ENCODE results near the gene CTRB1.

Gene CTRB1

DNA sequence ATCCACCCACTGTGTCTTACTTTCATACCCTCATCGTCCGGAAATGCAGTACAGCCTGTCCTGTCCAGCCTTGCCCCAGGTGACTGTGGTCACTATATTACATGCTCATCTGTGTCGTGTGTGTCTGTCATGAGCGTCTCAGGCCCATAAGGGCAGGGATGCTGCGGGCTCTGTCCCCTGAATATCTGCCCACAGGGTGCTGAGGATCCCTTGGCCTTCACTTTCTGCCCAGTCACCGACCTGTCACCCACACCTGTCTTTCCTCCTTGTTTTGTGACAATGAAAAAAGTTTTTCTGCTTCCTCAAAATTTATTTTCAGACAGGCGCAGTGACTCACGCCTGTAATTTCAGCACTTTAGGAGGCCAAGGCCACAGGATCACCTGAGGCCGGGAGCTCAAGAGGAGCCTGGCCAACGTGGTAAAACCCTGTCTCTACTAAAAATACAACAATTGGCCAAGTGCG is 1.4 kb upstream of the CTRB1 start:
- TF ChIP-seq TCF12 (IDR thresholded peaks at IDR 0.05; ENCODE audit: low read depth) (no peak), YY1 (IDR thresholded peaks at IDR 0.05; ENCODE audit: low read depth) (no peak), TEAD4 (IDR thresholded peaks at IDR 0.05) (no peak), CEBPB (IDR thresholded peaks at IDR 0.05) (no peak), RAD21 (IDR thresholded peaks at IDR 0.05; ENCODE audit: low read depth) (no peak), TAF1 (IDR thresholded peaks at IDR 0.05; ENCODE audit: low read depth) (no peak), CREB1 (IDR thresholded peaks at IDR 0.05; ENCODE audit: low read depth) (no peak), NFIC (IDR thresholded peaks at IDR 0.05) (no peak), ZBTB7A (IDR thresholded peaks at IDR 0.05; ENCODE audit: low read depth) (no peak), FOXM1 (IDR thresholded peaks at IDR 0.05; ENCODE audit: borderline replicate concordance, low read depth) (no peak), EP300 (IDR thresholded peaks at IDR 0.05; ENCODE audit: borderline replicate concordance) (no peak)
- TF ChIP-seq, protein P1, sequence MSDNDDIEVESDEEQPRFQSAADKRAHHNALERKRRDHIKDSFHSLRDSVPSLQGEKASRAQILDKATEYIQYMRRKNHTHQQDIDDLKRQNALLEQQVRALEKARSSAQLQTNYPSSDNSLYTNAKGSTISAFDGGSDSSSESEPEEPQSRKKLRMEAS (IDR thresholded peaks at IDR 0.05), result no peak
- TF ChIP-seq, protein P2, sequence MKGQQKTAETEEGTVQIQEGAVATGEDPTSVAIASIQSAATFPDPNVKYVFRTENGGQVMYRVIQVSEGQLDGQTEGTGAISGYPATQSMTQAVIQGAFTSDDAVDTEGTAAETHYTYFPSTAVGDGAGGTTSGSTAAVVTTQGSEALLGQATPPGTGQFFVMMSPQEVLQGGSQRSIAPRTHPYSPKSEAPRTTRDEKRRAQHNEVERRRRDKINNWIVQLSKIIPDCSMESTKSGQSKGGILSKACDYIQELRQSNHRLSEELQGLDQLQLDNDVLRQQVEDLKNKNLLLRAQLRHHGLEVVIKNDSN (IDR thresholded peaks at IDR 0.05), result no peak
- TF ChIP-seq, protein P3, sequence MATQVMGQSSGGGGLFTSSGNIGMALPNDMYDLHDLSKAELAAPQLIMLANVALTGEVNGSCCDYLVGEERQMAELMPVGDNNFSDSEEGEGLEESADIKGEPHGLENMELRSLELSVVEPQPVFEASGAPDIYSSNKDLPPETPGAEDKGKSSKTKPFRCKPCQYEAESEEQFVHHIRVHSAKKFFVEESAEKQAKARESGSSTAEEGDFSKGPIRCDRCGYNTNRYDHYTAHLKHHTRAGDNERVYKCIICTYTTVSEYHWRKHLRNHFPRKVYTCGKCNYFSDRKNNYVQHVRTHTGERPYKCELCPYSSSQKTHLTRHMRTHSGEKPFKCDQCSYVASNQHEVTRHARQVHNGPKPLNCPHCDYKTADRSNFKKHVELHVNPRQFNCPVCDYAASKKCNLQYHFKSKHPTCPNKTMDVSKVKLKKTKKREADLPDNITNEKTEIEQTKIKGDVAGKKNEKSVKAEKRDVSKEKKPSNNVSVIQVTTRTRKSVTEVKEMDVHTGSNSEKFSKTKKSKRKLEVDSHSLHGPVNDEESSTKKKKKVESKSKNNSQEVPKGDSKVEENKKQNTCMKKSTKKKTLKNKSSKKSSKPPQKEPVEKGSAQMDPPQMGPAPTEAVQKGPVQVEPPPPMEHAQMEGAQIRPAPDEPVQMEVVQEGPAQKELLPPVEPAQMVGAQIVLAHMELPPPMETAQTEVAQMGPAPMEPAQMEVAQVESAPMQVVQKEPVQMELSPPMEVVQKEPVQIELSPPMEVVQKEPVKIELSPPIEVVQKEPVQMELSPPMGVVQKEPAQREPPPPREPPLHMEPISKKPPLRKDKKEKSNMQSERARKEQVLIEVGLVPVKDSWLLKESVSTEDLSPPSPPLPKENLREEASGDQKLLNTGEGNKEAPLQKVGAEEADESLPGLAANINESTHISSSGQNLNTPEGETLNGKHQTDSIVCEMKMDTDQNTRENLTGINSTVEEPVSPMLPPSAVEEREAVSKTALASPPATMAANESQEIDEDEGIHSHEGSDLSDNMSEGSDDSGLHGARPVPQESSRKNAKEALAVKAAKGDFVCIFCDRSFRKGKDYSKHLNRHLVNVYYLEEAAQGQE (IDR thresholded peaks at IDR 0.05; ENCODE audit: low read depth), result no peak

- TF ChIP-seq CREB1 (IDR thresholded peaks at IDR 0.05; ENCODE audit: low read depth) (no peak), RAD21 (IDR thresholded peaks at IDR 0.05; ENCODE audit: low read depth) (no peak), ZBTB7A (IDR thresholded peaks at IDR 0.05; ENCODE audit: low read depth) (no peak), TCF12 (IDR thresholded peaks at IDR 0.05; ENCODE audit: low read depth) (no peak)
Observed at GRCh38 chr16:75219088-75219487, 300 bp downstream of the CTRB1 start.

DNA sequence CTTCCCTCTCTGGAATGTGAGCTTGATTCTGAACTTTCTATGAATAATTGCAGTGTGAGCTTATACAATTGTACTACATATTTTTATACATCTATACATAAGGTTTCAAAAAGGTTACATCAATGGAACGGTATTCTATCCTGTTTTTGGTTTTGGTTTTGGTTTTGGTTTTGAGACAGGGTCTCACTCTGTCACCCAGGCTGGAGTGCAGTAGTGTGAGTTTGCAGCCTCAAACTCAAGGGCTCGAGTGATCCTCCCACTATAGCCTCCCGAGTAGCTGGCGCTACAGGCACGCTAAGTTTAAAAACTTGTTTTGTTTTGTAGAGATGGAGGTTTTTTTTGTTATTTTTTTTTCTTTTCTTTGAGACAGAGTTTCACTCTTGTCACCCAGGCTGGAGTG is 1.1 kb downstream of the CTRB1 start:
- TF ChIP-seq, protein P2 (IDR thresholded peaks at IDR 0.05), result no peak
- no peak for TF ChIP-seq ZBTB7A (IDR thresholded peaks at IDR 0.05; ENCODE audit: low read depth)
- TF ChIP-seq TCF12 (IDR thresholded peaks at IDR 0.05; ENCODE audit: low read depth), result no peak
- TF ChIP-seq, protein P3 (IDR thresholded peaks at IDR 0.05; ENCODE audit: low read depth), result no peak
- no peak for TF ChIP-seq CEBPB (IDR thresholded peaks at IDR 0.05)
- TF ChIP-seq RAD21 (IDR thresholded peaks at IDR 0.05; ENCODE audit: low read depth), result no peak
- no peak for TF ChIP-seq EGR1 (IDR thresholded peaks at IDR 0.05)
- TF ChIP-seq YY1 (IDR thresholded peaks at IDR 0.05; ENCODE audit: low read depth), result no peak
- TF ChIP-seq, protein P1 (IDR thresholded peaks at IDR 0.05), result no peak
- TF ChIP-seq CREB1 (IDR thresholded peaks at IDR 0.05; ENCODE audit: low read depth), result no peak
- no peak for TF ChIP-seq NFIC (IDR thresholded peaks at IDR 0.05)
- TF ChIP-seq FOXM1 (IDR thresholded peaks at IDR 0.05; ENCODE audit: borderline replicate concordance, low read depth), result no peak
- TF ChIP-seq TAF1 (IDR thresholded peaks at IDR 0.05; ENCODE audit: low read depth), result no peak
- no peak for TF ChIP-seq TEAD4 (IDR thresholded peaks at IDR 0.05)
- TF ChIP-seq EP300 (IDR thresholded peaks at IDR 0.05; ENCODE audit: borderline replicate concordance), result no peak

- TF ChIP-seq TEAD4 (IDR thresholded peaks at IDR 0.05) (no peak), NFIC (IDR thresholded peaks at IDR 0.05) (no peak), ZBTB7A (IDR thresholded peaks at IDR 0.05; ENCODE audit: low read depth) (no peak), CEBPB (IDR thresholded peaks at IDR 0.05) (no peak), EP300 (IDR thresholded peaks at IDR 0.05; ENCODE audit: borderline replicate concordance) (no peak), TCF12 (IDR thresholded peaks at IDR 0.05; ENCODE audit: low read depth) (no peak), YY1 (IDR thresholded peaks at IDR 0.05; ENCODE audit: low read depth) (no peak), FOXM1 (IDR thresholded peaks at IDR 0.05; ENCODE audit: borderline replicate concordance, low read depth) (no peak), RAD21 (IDR thresholded peaks at IDR 0.05; ENCODE audit: low read depth) (no peak), TAF1 (IDR thresholded peaks at IDR 0.05; ENCODE audit: low read depth) (no peak), CREB1 (IDR thresholded peaks at IDR 0.05; ENCODE audit: low read depth) (no peak), EGR1 (IDR thresholded peaks at IDR 0.05) (no peak)
- TF ChIP-seq, protein P2 (IDR thresholded peaks at IDR 0.05), result no peak
- TF ChIP-seq, protein P3 (IDR thresholded peaks at IDR 0.05; ENCODE audit: low read depth), result no peak
- TF ChIP-seq, protein P1 (IDR thresholded peaks at IDR 0.05), result no peak
Observed at GRCh38 chr16:75222271-75222783, 3.5 kb downstream of the CTRB1 start.

Data from Ishikawa (cell line).